ENCODE data around the gene PDE9A.

Gene PDE9A

GRCh38 chr21:42764883-42765282, 111.5 kb downstream of the PDE9A start:
- no peaks in the 10 kb centered on the region for H3K27me3 Mint-ChIP-seq (ENCODE audit: low read depth)
- H3K9me3 Mint-ChIP-seq: no peaks in the 10 kb centered on the region
- H3K36me3 Mint-ChIP-seq (ENCODE audit: low read depth): peaks cover 58% of the 10 kb centered on the region
- H3K27ac Mint-ChIP-seq: no peak overlapping the region
- TF ChIP-seq CTCF (IDR thresholded peaks at IDR 0.05; ENCODE audit: unreplicated experiment in 3 of 3): no peak
- no peak overlapping the region for H3K4me3 Mint-ChIP-seq
- no peaks in the 10 kb centered on the region for H3K4me1 Mint-ChIP-seq

GRCh38 chr21:42765656-42766055, 112.2 kb downstream of the PDE9A start:
- H3K27me3 Mint-ChIP-seq (ENCODE audit: low read depth): no peaks in the 10 kb centered on the region
- no peak overlapping the region for H3K4me3 Mint-ChIP-seq
- peaks cover 61% of the 10 kb centered on the region for H3K36me3 Mint-ChIP-seq (ENCODE audit: low read depth)
- no peaks in the 10 kb centered on the region for H3K4me1 Mint-ChIP-seq
- H3K9me3 Mint-ChIP-seq: no peaks in the 10 kb centered on the region
- H3K27ac Mint-ChIP-seq: no peak overlapping the region
- no peak for TF ChIP-seq CTCF (IDR thresholded peaks at IDR 0.05; ENCODE audit: unreplicated experiment in 3 of 3)

- no peaks in the 10 kb centered on the region for H3K4me1 Mint-ChIP-seq
- no peak overlapping the region for H3K4me3 Mint-ChIP-seq
- no peaks in the 10 kb centered on the region for H3K27me3 Mint-ChIP-seq (ENCODE audit: low read depth)
- TF ChIP-seq CTCF (IDR thresholded peaks at IDR 0.05; ENCODE audit: unreplicated experiment in 3 of 3): no peak
- no peaks in the 10 kb centered on the region for H3K9me3 Mint-ChIP-seq
- no peak overlapping the region for H3K27ac Mint-ChIP-seq
- peaks cover 66% of the 10 kb centered on the region for H3K36me3 Mint-ChIP-seq (ENCODE audit: low read depth)
Measured at GRCh38 chr21:42766739-42767560, 113.5 kb downstream of the PDE9A start.

- no peak overlapping the region for H3K27ac Mint-ChIP-seq
- H3K4me1 Mint-ChIP-seq: no peaks in the 10 kb centered on the region
- no peak overlapping the region for H3K4me3 Mint-ChIP-seq
- H3K9me3 Mint-ChIP-seq: no peaks in the 10 kb centered on the region
- no peak for TF ChIP-seq CTCF (IDR thresholded peaks at IDR 0.05; ENCODE audit: unreplicated experiment in 3 of 3)
- H3K36me3 Mint-ChIP-seq (ENCODE audit: low read depth): peaks cover 65% of the 10 kb centered on the region
- H3K27me3 Mint-ChIP-seq (ENCODE audit: low read depth): no peaks in the 10 kb centered on the region
Measured at GRCh38 chr21:42767561-42767835, 114.1 kb downstream of the PDE9A start.

GRCh38 chr21:42768324-42769121, 115.1 kb downstream of the PDE9A start:
- H3K36me3 Mint-ChIP-seq (ENCODE audit: low read depth): peaks cover 64% of the 10 kb centered on the region
- TF ChIP-seq CTCF (IDR thresholded peaks at IDR 0.05; ENCODE audit: unreplicated experiment in 3 of 3): no peak
- H3K4me3 Mint-ChIP-seq: no peak overlapping the region
- H3K9me3 Mint-ChIP-seq: no peaks in the 10 kb centered on the region
- no peaks in the 10 kb centered on the region for H3K4me1 Mint-ChIP-seq
- H3K27ac Mint-ChIP-seq: no peak overlapping the region
- H3K27me3 Mint-ChIP-seq (ENCODE audit: low read depth): no peaks in the 10 kb centered on the region

Data from nephron (organoid).